Epithelial cell of proximal tubule (primary cell): ENCODE measurements around the gene DTX3. TPM values are rescaled to one million over a fixed set of nuclear protein-coding genes. Genes with fewer than 3 reads are reported as not detected.

ENCODE experiments used
- DNase-seq: peaks from one replicate; pipeline ENCODE4 v3.0.0-alpha.2; 2011; ENCODE audit warnings: low read depth
- H3K4me3 ChIP-seq: 2 replicates; pipeline ENCODE4 v1.5.1; 2011; ENCODE audit warnings: low read depth, mild to moderate bottlenecking, low read length
- CTCF ChIP-seq: conservative IDR thresholded peaks from 2 replicates; pipeline ENCODE4 v1.5.1; 2012; ENCODE audit warnings: low read depth, mild to moderate bottlenecking, low read length
- total RNA-seq: library from RNA; depleted of rRNA; stranded (reverse); fragments of >200 nt; gene quantifications from 2 replicates; pipeline ENCODE4 v1.2.3, GENCODE V29; 2015

The DTX3 gene
- total RNA-seq, 1 donor from 2014 or later = 8.1 TPM

- TF ChIP-seq CTCF = no peak
- H3K4me3 ChIP-seq = no peak overlapping the region
- DNase-seq = no peak
Measured at GRCh38 chr12:57602544-57602943, 2.1 kb upstream of the DTX3 start.

- DNase-seq = no peak
- no peak overlapping the region for H3K4me3 ChIP-seq
- no peak for TF ChIP-seq CTCF
Measured at GRCh38 chr12:57603324-57603723, 1.3 kb upstream of the DTX3 start.

DNA sequence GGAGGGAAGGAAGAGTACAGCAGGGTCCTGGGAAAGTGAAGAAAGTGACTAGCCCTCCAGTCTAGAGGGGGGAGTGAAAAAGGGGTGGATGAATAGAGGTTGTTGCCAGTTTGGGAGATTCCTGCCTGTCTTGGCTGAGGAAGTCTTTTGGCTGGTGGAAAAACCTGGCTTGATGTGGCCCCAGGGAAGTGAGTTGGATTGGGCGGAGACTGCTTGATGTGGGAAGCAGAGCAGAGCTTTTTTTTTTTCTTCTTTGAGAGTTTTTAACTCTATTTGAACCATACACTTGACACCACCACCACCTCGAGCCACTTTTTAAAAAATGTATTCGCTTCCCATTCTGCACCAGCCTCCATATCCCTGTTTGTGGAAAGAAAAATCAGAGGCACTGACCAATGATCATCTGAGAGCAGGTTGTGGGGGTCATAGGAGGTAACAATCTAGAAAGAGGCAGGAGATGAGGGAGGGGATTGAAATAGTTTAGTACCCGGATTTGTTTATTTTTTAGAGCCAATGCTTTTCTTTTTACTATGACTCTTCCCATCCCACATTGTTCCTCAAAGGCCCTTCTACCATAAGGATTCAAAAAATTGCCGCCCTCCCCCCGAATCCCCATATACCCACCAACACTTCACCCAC, 690 bp upstream of the DTX3 start:
- DNase-seq = no peak
- H3K4me3 ChIP-seq = peak overlapping the region; percentile 83
- no peak for TF ChIP-seq CTCF

DNA sequence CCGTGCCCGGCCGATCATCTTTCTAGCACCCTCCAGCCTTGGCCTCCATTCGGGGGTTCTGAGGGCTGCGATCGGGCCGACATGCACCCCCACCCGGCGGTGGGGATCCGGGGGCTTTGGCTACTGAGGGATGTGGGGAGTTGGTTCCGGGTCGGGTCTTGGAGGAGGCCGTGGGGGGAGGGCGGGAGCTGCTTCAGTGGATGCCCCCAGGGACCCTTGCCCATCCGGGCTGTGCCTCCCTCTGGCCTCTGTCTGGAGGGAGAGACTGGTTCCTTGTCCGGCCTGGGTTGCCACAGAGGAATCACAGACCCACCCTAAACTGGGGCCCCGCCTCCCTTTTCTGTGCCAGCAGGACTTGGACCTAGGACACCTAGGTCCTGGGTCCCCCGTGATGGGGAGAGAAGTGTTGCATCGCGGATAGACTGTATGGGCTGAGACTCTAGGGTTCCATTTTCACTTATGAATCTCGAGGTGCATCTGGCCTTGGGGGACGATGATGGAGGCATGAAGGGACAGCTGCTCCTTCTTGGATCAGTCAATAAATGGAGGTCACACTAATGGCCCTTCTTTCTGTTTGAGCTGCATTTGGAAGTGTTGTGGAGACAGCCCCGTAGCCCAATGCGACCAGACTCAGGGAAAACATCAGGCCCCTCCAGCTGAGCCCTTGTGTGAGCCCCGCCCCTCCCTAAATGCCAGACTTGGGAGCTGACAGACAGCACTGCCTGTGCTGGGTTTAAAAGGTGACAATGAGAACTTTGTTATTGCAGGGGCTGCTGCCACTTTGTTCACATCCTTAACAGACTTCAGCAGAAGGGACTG, 577 bp downstream of the DTX3 start:
- peak overlapping the region; percentile 83 for H3K4me3 ChIP-seq
- TF ChIP-seq CTCF = no peak
- DNase-seq = no peak

DNA sequence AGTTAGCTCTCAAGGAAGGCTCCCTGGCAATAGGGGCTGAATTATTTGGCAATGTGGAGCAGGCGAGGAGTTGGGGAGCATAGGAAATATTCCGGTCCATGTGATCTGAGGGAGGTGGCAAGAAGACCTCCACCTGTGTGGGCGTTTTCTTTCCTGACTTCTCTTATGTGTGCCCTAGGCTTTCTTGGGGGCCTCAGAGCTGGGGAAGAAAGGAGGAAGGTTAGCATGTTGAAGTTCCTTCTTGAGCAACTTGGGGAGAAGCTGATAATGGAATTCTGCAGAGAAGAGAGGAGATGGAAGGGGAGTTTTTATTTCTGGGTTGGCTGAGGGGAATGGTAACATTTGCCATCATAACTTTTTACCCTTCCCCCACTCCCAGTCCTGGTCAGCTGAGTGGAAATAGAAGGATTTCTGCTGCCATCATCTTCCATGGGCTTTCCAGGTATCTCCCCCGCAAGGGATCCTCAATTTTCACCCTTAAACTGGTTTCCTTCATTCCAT, 1.2 kb downstream of the DTX3 start:
- H3K4me3 ChIP-seq = no peak overlapping the region

GRCh38 chr12:57606399-57606798, 1.8 kb downstream of the DTX3 start:
- no peak for TF ChIP-seq CTCF
- no peak overlapping the region for H3K4me3 ChIP-seq
- no peak for DNase-seq

More for the DNA sequence above, 1.2 kb downstream of the DTX3 start:
- no peak for DNase-seq
- TF ChIP-seq CTCF = no peak
